NCI-H774 (cell line): ENCODE measurements around the gene MAP3K13.
"Not testable (repeated sequence)": the region's sequence is repeated elsewhere in the genome, so short reads cannot be mapped to it uniquely, and the experiment has no call there.

Source experiments
- DNase-seq: peaks from one replicate; lab custom pipeline; 2025; lab: John Stamatoyannopoulos, UW

Gene MAP3K13

DNA sequence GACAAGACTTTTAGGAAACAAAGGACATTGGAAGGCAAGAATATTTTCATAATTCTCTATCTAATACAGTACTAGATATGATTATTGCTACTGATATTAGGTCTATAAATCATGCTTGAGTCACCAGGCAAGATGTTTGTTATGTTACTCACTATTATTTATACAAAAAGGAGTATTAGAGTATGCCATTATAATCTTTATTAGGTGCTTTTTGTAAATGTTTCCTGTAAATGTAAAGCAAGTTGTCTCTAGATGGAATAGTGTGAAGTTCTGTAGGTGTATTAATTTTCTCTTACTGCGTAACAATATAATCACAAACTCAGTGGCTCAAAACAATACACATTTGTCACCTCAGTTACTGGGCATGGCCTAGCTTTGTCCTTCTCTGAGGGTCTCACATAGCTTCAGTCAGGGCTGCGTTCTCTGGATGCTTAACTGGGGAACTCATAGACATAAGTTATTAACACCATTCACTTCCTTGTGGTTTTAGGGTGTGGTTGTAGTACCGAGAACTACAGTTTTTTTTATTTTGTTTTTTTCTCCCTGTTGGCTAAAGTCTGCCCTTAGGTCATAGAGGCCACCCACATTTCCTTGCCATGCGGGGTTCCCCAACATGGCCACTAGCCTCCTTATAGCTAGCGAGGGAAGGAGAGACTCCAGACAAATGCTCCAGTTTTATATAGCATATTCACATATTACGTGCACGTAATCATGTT is 20.3 kb upstream of the MAP3K13 start:
- no peak for DNase-seq

DNA sequence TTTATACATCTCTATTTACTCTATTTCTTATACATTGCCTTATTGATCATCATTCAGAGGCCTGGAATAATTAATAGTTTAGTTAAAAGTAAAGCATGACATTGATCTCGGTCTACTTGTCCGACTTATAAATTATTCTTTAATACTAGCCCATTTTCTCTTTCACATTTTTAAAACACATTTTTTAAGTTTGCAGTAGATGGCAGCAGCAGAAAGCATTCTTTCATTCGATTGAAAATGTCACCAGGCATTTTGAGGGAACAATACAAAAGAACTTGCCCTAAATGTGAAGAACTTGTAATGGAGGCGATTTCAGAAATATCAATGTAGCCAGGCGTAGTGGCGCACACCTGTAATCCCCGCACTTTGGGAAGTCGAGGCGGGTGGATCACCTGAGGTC is 15.5 kb upstream of the MAP3K13 start:
- no peak for DNase-seq

DNA sequence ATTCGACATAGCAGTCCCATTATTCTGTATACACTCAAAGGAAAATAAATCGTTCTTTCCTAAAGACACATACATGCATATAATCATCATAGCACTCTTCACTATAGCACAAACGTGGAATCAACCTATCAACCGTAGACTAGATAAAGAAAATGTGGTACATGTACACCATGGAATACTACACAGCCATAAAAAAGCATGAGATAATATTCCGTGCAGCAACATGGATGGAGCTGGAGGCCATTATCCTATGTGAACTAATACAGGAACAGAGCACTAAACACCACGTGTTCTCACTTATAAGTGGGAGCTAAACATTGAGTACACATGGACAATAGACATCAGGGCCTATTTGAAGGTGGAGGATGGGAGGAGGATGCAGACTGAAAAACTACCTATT is 12.1 kb upstream of the MAP3K13 start:
- no peak for DNase-seq

DNA sequence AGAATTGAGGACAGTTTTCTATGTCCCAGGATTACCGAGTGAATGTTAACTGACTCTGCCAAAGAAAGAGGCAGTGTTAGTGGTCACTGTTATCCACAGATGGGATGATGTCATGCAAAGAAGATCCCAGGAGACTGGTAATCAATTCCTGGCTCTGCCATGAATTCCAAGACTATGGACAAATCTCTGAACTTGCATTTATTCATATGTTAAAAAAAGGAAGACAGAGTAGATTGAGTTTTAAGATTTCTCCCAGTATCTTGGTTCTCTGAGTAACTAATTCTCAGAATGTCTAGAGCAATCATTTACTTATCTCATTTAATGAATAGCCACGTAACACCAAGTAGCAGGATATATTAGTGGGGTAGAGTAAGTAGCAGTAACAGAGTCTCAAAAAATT is 11.5 kb upstream of the MAP3K13 start:
- no peak for DNase-seq

DNA sequence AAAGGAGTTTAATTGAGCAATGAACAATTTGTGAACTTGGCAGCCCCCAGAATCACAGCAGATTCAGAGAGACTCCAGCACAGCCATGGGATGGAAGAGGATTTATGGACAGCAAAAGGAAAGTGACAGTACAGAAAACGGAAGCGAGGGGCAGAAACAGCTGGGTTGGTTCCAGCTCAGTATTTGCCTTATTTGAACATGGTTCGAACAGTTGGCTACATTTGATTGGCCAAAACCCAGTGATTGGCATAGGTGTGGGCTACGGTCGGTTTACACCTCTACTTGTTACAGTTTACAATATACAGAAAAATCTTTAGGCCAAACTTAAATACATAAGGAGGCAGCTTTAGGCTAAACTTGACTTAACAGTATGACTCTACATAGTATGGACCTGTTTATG is 9.7 kb upstream of the MAP3K13 start:
- no peak for DNase-seq

DNA sequence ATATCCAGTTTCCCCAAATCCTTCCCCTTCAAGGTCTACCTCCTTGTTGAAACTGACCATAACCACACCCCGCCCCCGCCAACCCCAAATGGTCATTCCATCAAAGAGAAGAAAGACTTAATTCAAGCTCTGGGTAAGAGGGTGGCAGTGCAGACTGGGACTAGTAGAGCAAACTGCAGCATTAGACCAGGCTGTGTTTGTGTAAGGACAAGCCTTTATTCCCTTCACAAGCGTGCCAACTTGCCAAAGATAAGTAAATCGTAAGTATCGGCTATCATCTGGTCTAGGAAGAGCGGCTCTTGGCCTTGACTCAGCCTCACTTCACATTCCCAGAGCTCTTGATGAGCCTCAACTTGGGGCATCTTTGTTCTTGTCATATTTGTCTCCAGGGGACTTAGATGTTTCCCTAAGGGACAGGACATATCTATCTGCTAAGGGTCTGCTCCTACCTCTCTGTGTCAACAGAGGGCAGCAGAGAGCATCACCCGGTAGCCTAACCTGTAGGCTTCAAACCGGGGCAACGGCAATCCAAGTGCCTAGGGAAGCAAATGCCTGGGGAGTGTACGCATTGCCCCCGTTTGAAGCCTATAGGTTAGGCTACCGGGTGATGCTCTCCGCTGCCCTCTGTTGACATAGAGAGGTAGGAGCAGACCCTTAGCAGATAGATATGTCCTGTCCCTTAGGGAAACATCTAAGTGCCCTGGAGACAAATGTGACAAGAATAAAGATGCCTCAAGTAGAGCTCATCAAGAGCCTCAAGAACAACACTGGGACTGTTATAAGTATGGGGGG is 8.9 kb upstream of the MAP3K13 start:
- peak; percentile 82 for DNase-seq

DNA sequence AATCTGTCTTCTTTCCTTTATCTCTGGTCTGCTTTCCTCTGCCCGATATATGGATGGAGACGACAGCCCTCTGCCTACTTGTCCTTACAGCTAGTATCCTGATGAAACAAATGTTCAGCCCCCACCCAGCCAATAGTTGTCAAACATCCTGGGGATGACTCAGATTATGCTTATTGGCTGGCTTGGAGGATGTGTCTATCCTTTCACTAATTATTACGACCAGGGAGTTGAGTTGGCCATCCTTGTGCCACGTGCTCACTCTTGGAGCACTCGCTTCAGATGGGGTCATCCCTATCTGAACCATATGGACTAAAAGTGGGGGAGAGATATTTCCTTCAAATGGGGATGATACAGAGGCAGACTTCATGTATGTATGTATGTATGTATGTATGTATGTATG is 6.4 kb upstream of the MAP3K13 start:
- no peak for DNase-seq

DNA sequence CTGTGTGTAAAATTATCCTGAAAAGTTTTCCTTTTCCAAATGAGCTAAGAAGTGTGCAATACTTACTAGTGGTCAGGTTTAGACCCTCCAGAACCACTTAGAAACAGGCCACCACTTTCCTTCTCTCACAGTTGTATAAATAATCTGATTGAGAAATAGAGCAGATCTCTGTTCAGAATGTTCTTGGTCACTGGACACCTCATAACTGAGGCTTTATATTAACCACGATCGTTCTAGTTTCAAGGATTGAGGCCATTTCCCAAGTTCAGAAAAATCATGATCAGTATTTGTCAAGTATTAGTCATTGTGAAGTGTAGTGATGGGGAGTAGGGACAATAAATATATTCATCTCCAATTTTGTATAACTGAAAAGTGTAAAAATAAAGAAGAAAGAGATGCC is 1.0 kb upstream of the MAP3K13 start:
- DNase-seq, result no peak

DNA sequence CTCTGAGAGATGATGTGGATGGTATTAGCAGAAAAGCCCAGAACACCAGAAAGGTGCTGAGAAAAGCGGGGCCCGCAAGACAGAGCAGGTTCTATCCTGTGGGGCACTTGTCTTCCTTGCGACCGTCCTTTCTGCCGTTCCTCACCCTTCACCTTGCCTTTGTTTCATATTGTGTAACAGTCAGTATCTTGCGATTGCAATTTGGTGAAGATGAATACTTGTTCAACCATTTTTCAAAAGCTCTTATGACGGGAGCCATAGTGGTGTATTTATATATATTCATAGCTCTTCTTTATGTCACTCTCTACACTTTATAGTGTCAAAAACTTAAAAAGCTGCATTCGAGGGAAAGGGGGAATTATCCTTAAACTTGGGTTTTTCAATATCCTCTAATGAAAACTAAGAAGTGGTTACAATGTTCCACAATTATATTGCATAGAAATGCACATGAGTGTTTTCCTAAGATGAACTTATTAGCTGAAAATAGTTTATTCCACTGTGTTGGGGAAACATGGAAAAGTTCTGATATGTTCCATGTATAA is 797 bp downstream of the MAP3K13 start:
- DNase-seq, result no peak

DNA sequence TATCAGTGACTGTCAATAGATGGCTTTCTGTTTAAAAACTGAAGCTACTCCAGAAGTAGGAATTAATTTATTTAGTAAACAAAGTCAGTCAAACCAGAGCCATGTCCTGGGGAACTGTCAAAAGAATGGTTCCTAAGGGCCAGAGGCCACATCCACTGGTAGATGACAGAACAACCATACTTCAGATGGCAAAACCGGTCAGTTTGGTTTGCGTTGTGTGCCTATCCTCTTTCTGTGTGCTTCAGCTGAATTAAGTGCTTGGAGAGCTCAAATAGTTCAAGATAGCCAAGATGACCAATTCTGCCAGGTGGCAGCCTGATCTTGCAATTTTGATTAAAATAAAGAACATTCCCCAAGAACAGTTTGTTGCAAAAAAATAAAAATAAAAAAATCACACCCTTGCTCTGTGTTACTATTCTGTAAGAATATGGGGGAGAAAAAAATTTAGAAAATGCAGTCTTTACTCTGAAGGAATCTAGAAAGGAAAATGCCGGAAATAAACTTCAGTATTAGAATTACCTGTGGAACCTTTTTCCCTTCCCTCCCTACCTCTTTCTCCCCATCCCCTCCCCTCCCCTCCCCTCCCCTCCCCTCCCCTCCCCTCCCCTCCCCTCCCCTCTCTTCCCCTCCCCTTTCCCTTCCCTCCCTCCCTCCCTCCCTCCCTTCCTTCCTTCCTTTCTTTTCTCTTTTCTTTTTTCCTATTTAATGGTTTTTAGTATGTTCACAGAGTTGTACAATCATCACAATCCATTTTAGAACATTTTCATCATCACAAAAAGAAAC is 2.5 kb downstream of the MAP3K13 start:
- peak; percentile 80 for DNase-seq

DNA sequence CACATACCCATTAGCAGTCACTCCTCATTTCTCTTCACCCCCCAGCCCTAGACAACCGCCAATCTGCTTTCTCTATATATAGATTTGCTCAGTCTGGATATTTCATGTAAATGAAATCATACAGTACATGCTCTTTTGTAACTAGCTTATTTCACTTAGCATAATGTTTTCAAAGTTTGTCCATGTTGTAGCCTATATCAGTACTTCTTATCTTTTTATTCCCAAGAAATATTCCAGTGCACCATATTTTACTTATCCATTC is 3.1 kb downstream of the MAP3K13 start:
- DNase-seq, result no peak

DNA sequence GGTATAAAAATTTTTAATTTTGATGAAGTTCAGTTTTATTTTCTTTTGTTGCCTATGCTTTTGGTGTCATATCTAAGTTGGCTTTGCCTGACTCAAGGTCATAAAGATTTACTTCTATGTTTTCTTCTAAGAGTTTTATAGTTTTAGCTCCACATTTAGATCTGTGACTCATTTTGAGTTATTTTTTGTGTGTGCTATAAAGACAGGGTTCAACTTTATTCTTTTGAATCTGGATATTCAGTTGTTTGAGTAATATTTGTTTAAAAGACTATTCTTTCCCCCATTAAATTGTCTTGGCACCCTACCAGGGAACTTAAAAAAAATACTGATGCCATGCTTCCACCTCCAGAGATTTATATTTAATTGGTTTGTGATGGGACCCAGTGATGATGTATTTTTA is 4.0 kb downstream of the MAP3K13 start:
- DNase-seq, result no peak

DNA sequence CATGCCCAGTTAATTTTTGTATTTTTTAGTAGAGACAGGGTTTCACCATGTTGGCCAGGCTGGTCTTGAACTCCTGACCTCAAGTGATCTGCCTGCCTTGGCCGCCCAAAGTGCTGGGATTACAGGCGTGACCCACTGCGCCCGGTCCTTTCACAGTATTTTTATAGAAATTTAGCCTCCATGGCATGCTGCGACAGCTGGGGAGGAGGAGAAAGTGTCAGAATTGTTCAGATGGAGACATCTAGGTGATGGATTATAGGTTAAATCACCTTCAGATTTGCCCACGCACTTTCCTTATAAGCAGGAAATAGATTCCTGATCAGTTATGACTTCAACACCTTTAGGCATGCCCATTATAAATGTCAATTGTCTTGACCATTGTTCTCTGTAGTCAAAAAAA is 7.4 kb downstream of the MAP3K13 start:
- not testable (repeated sequence) for DNase-seq

DNA sequence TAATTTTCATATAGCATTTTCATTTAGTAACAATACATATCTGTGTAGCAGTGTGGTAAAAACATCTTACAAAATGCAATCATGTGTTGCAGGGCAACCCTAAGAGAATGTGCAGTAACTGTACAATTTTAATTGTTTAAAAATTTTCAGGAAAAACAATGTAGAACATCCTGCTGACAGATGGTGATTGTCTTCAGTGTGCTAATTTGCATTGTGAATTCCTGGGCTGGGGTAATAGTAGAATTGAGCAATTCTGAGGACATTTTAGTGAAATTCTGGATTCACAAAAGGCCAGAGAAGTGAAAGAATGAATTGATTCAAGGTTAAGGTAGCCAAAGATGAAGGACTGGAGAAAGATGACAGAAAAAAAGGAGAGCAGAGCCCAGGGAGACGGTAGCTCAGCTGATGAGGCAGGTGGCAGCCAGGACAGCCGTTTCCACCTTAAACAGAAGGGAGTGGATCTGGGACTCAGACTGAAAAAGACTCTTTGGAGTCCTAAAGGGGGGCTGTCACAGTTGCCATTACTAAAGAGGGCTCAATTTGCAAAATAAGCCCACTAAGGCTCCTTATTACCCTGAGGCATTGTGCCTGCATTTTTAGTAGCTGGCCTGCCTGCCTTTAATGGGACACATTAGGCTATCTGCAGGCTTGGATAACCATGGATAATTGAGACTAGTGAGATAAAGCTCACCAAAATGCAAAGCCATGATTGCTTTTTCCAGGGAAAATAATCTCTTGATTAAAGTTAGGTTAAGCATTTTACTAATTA is 8.6 kb downstream of the MAP3K13 start:
- no peak for DNase-seq

DNA sequence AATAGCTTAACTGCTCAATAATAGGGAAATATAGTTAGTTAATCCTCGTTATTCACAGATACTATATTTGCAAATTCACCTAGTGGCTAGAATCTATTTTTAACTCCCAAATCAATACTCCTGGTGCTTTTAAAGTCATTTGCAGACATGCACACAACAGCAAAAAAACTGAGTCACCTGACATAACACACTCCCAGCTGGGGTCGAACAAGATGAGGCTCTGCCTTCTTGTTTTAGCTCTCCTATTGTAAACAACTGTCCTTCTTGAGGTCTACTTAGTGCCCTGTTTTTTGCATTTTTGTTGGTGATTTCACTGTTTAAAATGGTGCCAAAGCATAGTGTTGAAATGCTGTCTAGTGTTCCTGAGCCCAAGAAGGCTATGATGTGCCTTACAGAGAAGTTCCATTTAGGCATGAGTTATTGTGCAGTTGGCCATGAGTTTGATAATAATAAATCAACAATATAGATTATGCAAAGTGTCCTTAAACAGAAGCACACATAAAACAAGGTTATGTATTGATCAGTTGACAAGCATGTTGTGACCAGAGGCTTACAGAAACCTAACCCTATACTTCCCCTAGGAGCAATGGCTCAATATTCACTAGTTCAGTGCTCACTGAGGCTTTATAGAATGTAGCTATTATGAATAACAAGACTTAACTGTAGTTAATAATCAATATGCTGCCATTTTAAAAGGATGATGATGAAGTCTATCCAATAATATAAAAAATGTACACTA is 18.6 kb downstream of the MAP3K13 start:
- no peak for DNase-seq

DNA sequence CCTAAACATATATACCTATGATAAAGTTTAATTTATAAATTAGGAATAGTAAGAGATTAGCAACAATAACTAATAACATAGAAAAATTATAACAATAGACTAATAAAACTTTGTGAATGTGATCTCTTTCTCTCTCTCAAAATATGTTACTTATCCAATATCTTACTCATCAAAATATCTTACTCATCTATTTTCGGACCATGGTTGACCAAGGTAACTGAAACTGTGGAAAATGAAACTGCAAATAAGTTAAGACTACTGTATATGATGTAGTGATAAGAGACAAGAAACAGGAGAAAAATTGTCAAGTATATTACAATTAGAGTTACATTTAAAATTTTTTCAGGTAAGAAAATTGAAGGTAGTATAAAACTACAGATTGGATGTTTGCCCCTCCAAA is 19.2 kb downstream of the MAP3K13 start:
- DNase-seq, result no peak

DNA sequence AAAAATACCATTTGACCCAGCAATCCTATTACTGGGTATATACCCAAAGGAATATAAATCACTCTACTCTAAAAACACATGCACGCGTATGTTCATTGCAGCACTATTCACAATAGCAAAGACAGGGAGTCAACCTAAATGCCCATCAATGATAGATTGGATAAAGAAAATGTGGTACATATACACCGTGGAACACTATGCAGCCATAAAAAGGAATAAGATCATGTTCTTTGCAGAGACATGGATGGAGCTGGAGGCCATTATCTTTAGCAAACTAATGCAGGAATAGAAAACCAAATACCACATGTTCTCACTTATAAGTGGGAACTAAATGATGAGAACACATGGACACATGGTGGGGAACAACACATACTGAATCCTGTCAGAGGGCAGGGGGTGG is 23.6 kb downstream of the MAP3K13 start:
- DNase-seq, result not testable (repeated sequence)

DNA sequence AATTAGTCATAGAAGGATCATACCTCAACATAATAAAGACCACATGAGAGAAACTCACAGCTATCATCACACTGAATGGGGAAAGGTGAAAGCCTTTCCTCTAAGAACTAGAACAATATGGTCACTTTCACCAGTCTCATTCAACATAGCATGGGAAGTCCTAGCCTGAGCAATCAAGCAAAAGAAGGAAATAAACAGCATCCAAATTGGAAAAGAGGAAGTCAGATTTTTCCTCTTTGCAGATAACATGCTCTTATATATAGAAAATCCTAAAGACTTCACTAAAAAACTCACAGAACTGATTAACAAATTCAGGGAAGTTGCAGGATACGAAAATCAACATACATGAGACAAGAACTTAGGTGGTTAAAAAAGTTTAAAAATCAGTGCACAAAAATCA is 24.7 kb downstream of the MAP3K13 start:
- DNase-seq, result no peak

DNA sequence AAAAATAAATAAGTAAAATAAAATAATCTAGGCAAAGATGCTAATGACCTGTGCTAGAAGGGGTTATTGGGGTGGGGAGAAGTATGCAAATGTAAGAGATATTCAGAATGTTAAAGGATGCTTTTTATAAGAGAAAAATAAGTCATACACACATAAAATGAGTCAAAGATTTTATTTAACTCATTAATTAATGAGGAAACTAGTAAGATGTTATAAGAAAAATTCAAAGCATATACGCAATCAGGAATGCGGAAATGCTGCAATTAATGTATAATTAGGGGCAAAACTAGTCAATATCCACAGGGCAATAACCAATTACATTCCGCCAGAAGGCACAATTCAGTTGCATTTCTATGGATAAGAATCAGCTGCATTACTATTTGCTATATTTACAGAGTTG is 30.1 kb downstream of the MAP3K13 start:
- DNase-seq, result no peak

DNA sequence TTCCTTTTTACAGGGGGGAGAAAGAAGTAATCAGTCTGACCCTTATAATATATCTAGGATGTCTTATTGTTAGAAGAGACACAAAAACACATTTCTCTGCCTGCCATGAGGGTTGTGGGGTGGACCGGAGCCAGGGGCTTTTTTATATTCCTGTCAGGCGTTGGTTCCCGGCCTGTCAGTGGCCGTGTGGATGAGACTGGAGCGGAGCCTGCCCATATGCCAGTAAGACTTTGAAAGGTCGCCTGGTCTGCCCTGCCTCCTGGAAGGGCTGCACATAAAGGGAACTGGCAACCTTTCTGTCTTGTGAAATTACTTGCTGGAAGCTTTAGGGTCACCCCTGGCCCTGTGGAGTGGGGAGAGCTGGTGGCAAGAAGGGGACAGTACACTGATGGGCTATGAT is 34.7 kb downstream of the MAP3K13 start:
- DNase-seq, result no peak
